NCI-H748 (cell line): ENCODE results near the gene NIPAL1.

Experiments used
- DNase-seq: peaks from one replicate; lab custom pipeline; 2025; ENCODE audit not compliant: unreplicated experiment; lab: John Stamatoyannopoulos, UW

NIPAL1 gene

GRCh38 chr4:48064349-48064748 lies 47.8 kb downstream of the NIPAL1 start:
- DNase-seq = no peak

GRCh38 chr4:48065587-48066052 lies 49.0 kb downstream of the NIPAL1 start:
- no peak for DNase-seq

- no peak for DNase-seq
These were observed 51.0 kb downstream of the NIPAL1 start for GRCh38 chr4:48067536-48067935.

GRCh38 chr4:48068182-48068581 lies 51.6 kb downstream of the NIPAL1 start:
- DNase-seq = no peak

- DNase-seq = no peak
These were observed 52.5 kb downstream of the NIPAL1 start for GRCh38 chr4:48069026-48069425.

GRCh38 chr4:48071191-48071590 lies 54.6 kb downstream of the NIPAL1 start:
- no peak for DNase-seq

GRCh38 chr4:48073567-48074103 lies 57.1 kb downstream of the NIPAL1 start:
- no peak for DNase-seq

GRCh38 chr4:48074657-48075056 lies 58.1 kb downstream of the NIPAL1 start:
- DNase-seq = no peak

- DNase-seq = no peak
These were observed 61.9 kb downstream of the NIPAL1 start for GRCh38 chr4:48078425-48078824.

- DNase-seq = no peak
These were observed 62.5 kb downstream of the NIPAL1 start for GRCh38 chr4:48078862-48079655.

- DNase-seq = no peak
These were observed 63.4 kb downstream of the NIPAL1 start for GRCh38 chr4:48079972-48080391.

- no peak for DNase-seq
These were observed 64.6 kb downstream of the NIPAL1 start for GRCh38 chr4:48081196-48081595.

- DNase-seq = no peak
These were observed 66.4 kb downstream of the NIPAL1 start for GRCh38 chr4:48082956-48083355.

GRCh38 chr4:48085821-48086589 lies 69.4 kb downstream of the NIPAL1 start:
- DNase-seq = no peak
